ENCODE measurements around the gene DAB1. TPM values are rescaled to one million over a fixed set of nuclear protein-coding genes. Genes with fewer than 3 reads are reported as not detected.

DAB1 gene
- total RNA-seq, 1 donor from 2014 or later = 19.1 TPM

- no peaks in the 10 kb centered on the region for H3K9me3 Mint-ChIP-seq (ENCODE audit: unreplicated experiment)
These were observed 351.3 kb downstream of the DAB1 start for GRCh38 chr1:57072401-57073110.

DNA sequence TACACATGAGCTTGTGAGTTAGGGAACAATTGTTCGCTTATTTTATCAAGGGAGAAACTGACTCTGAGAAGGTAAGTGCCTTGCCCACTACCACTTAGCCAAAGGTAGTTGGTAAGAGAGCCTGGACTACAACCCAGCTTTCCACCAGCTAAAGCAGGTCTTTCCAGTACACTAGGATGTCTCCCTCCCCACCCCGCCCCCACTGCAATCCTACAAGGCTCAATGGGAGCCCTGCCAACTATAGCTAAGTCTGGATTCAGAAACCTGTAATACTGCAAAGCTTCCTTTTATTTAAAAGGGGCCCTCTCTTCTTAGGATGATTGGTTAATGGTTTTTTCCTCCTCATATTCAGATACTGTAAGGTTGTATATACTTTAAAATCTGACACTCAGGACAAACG lies 356.0 kb downstream of the DAB1 start:
- Mint-ChIP-seq H3K36me3 (ENCODE audit: low read depth, unreplicated experiment) (no peaks in the 10 kb centered on the region), H3K4me1 (ENCODE audit: unreplicated experiment) (no peaks in the 10 kb centered on the region), H3K27ac (ENCODE audit: unreplicated experiment) (no peak overlapping the region), H3K4me3 (ENCODE audit: unreplicated experiment) (no peak overlapping the region), H3K27me3 (ENCODE audit: unreplicated experiment) (no peaks in the 10 kb centered on the region), H3K9me3 (ENCODE audit: unreplicated experiment) (no peaks in the 10 kb centered on the region)
- TF ChIP-seq, protein P1, sequence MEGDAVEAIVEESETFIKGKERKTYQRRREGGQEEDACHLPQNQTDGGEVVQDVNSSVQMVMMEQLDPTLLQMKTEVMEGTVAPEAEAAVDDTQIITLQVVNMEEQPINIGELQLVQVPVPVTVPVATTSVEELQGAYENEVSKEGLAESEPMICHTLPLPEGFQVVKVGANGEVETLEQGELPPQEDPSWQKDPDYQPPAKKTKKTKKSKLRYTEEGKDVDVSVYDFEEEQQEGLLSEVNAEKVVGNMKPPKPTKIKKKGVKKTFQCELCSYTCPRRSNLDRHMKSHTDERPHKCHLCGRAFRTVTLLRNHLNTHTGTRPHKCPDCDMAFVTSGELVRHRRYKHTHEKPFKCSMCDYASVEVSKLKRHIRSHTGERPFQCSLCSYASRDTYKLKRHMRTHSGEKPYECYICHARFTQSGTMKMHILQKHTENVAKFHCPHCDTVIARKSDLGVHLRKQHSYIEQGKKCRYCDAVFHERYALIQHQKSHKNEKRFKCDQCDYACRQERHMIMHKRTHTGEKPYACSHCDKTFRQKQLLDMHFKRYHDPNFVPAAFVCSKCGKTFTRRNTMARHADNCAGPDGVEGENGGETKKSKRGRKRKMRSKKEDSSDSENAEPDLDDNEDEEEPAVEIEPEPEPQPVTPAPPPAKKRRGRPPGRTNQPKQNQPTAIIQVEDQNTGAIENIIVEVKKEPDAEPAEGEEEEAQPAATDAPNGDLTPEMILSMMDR (IDR thresholded peaks at IDR 0.05; ENCODE audit: unreplicated experiment) = no peak
- no peak for DNase-seq (ENCODE audit: low spot score)

More at GRCh38 chr1:57072401-57073110, 351.3 kb downstream of the DAB1 start:
- Mint-ChIP-seq H3K36me3 (ENCODE audit: low read depth, unreplicated experiment) (no peaks in the 10 kb centered on the region), H3K4me3 (ENCODE audit: unreplicated experiment) (no peak overlapping the region), H3K27me3 (ENCODE audit: unreplicated experiment) (peaks cover 2% of the 10 kb centered on the region), H3K27ac (ENCODE audit: unreplicated experiment) (no peak overlapping the region), H3K4me1 (ENCODE audit: unreplicated experiment) (peaks cover 8% of the 10 kb centered on the region)
- DNase-seq (ENCODE audit: low spot score) = no peak
- TF ChIP-seq, protein P1 (IDR thresholded peaks at IDR 0.05; ENCODE audit: unreplicated experiment) = peak; percentile 38

DNA sequence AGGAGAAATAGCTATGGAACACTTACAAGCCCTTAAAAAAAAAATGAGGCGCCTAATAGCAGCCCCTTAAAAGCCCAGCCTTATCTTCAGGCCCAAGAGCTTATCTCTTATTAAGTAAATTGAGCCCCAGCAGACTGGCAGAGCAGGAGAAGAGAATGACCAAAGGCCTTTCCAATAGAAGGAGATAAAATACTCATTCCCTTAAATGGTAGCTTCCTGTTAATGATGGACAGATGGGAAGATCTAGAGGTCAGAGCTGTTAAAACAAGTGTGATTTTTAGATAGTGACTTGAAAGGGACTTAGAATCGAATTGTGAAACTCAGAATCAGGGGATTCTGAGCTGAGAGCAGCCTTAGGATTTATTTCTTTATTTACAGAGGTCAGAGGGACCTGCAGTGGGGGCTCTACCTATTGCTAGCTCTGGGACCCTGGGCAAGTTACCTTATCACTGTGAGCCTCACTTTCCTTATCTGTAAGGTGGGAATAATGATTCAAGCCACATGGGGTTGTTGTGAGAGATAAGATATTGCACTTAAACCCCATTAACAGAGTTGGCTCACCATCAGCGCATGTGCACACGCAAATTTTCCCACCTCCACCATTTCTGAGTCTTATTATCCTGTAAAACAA lies 356.8 kb downstream of the DAB1 start:
- TF ChIP-seq, protein P1 (IDR thresholded peaks at IDR 0.05; ENCODE audit: unreplicated experiment) = no peak
- Mint-ChIP-seq H3K27me3 (ENCODE audit: unreplicated experiment) (no peaks in the 10 kb centered on the region), H3K36me3 (ENCODE audit: low read depth, unreplicated experiment) (peaks cover 5% of the 10 kb centered on the region), H3K4me3 (ENCODE audit: unreplicated experiment) (no peak overlapping the region), H3K9me3 (ENCODE audit: unreplicated experiment) (no peaks in the 10 kb centered on the region), H3K4me1 (ENCODE audit: unreplicated experiment) (no peaks in the 10 kb centered on the region), H3K27ac (ENCODE audit: unreplicated experiment) (no peak overlapping the region)
- no peak for DNase-seq (ENCODE audit: low spot score)

DNA sequence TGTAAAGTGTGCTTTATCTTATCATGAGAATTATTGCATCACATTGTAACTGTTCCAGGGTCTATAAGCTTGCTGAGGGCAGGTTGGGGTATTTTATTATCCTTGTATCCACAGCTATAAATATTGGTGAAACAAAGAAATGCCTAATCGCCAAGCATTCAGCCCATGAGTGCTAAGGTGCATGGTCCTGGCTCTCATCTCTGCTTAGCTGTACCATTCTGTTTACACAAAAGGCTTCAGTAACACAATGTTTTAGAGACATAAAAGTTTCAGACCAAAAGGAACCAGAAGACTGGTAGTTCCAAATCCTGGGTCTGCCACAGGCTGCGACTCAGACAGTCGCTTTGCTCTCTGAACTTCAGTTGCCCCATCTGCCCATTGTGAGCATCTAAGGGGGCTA lies 358.4 kb downstream of the DAB1 start:
- Mint-ChIP-seq H3K4me1 (ENCODE audit: unreplicated experiment) (peaks cover 2% of the 10 kb centered on the region), H3K36me3 (ENCODE audit: low read depth, unreplicated experiment) (peaks cover 5% of the 10 kb centered on the region), H3K9me3 (ENCODE audit: unreplicated experiment) (no peaks in the 10 kb centered on the region), H3K27me3 (ENCODE audit: unreplicated experiment) (no peaks in the 10 kb centered on the region), H3K4me3 (ENCODE audit: unreplicated experiment) (no peak overlapping the region), H3K27ac (ENCODE audit: unreplicated experiment) (no peak overlapping the region)
- no peak for DNase-seq (ENCODE audit: low spot score)
- TF ChIP-seq, protein P1 (IDR thresholded peaks at IDR 0.05; ENCODE audit: unreplicated experiment) = no peak

Data from endothelial cell (in vitro differentiated cells).